ENCODE data around the gene TSKU.

DNA sequence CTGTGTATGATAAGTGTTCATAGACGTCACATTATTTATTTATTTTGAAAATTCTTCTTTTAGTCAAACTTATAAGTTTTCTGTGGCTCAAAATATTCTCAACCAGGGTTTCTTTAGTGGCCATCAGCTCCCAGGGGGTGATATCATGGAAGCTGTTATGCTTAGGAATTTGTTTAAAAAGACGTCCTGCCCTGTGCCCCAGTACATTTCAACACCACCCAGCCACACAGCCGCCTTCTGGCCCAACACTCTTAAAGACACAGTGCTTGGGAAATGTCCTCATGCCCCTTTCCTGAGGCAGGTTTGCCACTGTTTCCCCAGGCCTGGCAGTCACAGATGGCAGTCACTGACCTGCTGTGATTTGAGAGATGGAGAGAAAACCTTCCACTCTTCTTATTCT, 19.9 kb downstream of the TSKU start:
- TF ChIP-seq, protein P1, sequence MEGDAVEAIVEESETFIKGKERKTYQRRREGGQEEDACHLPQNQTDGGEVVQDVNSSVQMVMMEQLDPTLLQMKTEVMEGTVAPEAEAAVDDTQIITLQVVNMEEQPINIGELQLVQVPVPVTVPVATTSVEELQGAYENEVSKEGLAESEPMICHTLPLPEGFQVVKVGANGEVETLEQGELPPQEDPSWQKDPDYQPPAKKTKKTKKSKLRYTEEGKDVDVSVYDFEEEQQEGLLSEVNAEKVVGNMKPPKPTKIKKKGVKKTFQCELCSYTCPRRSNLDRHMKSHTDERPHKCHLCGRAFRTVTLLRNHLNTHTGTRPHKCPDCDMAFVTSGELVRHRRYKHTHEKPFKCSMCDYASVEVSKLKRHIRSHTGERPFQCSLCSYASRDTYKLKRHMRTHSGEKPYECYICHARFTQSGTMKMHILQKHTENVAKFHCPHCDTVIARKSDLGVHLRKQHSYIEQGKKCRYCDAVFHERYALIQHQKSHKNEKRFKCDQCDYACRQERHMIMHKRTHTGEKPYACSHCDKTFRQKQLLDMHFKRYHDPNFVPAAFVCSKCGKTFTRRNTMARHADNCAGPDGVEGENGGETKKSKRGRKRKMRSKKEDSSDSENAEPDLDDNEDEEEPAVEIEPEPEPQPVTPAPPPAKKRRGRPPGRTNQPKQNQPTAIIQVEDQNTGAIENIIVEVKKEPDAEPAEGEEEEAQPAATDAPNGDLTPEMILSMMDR (IDR thresholded peaks at IDR 0.05 in 4 of 5, conservative IDR thresholded peaks at IDR 0.05 in 1 of 5), result no peak
- TF ChIP-seq POLR2A (IDR thresholded peaks at IDR 0.05), result no peak
